ENCODE data around the gene FUCA1.

DNA sequence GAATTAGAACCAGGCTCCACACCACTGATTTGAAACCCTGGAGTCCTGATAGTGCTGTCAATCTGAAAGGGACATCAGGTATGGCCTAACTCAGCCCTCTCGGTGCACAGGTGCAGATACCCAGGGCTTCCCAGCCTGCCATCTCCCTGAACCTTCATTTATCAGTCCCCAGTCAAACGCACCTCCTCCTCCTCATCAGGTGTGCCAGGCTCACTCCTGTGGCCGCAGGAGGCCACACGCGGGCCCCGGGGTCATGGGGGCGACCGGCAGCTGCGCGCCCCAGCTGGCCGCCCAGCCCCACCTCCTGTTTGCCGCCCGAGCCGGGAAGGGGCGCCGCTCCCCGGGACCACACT, 572 bp downstream of the FUCA1 start:
- TF ChIP-seq, protein P1, sequence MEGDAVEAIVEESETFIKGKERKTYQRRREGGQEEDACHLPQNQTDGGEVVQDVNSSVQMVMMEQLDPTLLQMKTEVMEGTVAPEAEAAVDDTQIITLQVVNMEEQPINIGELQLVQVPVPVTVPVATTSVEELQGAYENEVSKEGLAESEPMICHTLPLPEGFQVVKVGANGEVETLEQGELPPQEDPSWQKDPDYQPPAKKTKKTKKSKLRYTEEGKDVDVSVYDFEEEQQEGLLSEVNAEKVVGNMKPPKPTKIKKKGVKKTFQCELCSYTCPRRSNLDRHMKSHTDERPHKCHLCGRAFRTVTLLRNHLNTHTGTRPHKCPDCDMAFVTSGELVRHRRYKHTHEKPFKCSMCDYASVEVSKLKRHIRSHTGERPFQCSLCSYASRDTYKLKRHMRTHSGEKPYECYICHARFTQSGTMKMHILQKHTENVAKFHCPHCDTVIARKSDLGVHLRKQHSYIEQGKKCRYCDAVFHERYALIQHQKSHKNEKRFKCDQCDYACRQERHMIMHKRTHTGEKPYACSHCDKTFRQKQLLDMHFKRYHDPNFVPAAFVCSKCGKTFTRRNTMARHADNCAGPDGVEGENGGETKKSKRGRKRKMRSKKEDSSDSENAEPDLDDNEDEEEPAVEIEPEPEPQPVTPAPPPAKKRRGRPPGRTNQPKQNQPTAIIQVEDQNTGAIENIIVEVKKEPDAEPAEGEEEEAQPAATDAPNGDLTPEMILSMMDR (IDR thresholded peaks at IDR 0.05), result no peak
- TF ChIP-seq EZH2 (IDR thresholded peaks at IDR 0.05), result no peak

All from neural progenitor cell (in vitro differentiated cells).